Amniotic stem cell (primary cell): ENCODE results near the gene LRRC73.
"Not testable (repeated sequence)": the region's sequence is repeated elsewhere in the genome, so short reads cannot be mapped to it uniquely, and the experiment has no call there.

ENCODE experiments used
- DNase-seq: peaks from one replicate; lab custom pipeline; 2025; lab: John Stamatoyannopoulos, UW

Gene LRRC73

DNA sequence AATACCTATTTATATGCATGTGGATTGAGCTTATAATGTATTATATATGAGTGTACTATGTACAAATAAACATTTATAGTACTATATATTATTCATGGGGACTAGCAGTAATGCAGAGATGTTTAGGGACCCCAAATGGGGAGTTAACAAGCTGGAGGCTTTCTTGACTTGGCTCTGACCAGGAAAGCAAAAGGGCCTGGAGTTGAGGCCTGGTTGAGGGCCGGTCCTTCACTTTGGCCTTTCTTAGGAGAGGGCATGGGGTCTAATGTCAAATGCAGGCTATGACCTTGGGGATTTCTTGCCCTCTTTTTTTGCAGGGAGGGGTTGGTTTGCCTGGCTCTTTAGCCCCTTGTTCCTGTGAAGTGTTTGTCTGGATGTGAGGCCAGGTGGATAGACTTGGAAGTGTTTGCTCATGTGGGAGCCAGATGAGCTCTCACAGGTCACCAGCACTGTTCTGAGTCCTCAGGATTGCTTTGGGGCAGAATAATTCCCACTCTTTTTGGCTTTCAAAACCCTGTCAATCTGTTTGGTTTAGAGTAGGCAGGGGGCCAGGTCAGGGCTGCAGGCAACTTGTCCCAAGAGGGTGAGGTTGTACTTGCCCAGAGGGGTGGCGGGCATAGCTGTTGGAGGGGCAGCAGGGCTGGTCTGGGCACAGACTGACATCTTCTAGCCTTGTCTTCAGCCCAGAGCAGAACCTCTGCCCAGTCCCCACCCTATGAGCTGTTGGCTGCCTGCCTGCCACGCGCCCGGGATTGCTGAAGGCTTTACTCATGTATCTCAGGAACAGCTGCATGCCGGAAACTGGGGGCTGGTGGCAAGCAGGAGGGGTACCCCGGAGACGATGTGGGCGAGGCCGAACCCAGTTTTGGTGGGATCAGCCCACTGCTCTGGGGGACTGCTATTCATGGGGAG lies 18.1 kb downstream of the LRRC73 start:
- peak; percentile 51 for DNase-seq

GRCh38 chr6:43490523-43490939 lies 19.6 kb downstream of the LRRC73 start:
- DNase-seq, result no peak

GRCh38 chr6:43489277-43490072 lies 20.7 kb downstream of the LRRC73 start:
- DNase-seq, result no peak

DNA sequence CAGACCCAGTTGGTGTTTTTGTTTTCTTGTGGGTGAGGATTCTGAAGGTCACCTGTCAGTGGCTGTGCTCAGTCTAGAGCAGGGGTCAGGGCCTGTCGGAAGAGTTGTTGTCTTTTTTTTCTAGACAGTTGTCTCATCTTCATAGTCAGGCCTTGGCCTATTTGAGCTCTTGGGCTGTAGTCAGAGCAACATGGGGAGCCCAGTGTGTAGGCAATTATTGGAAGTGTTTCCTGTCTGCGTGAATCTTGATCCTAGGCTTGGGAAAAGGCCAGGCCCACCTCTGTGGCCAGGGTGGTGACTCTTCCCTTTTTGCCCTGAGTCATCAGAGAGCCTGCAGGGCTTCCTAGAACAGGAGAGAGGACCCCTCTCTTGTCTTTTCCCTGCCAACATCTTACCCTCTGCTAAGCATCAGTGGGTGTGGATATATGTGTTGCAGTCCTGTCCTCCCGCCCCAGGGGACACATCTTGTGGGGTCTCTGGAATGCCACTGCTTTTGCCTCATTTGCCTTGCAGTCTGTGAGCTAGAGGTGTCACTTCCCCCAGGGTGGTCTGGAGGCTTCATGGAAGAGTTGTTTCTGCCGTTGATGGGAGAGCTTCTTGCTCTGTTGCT lies 21.4 kb downstream of the LRRC73 start:
- no peak for DNase-seq

- no peak for DNase-seq
Observed at GRCh38 chr6:43481591-43482236, 28.4 kb downstream of the LRRC73 start.

- DNase-seq, result no peak
Observed at GRCh38 chr6:43481075-43481474, 29.1 kb downstream of the LRRC73 start.

DNA sequence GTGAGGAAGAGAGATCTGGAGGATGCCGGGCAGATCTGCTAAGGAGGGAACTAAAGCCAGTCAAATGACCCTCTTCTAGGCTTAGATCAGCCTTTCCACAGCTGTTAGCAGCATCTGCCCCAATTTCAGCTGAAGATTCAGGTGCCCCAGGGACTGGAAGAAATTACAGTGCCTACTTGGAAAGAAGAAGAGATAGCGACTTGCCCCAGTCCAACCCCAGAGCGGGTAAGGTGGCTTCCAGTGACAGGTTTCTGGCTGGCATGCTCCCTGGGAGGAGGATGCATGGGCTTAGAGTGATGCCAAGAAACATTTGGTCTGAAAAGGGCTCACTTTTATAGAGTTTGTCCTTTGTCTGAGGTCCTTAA lies 32.2 kb downstream of the LRRC73 start:
- DNase-seq, result no peak

- DNase-seq, result peak; percentile 79
Observed at GRCh38 chr6:43477235-43478007, 32.7 kb downstream of the LRRC73 start, which contains the start of gene TJAP1. TSS of gene TJAP1 (plus strand) at chr6:43477570. CDS start at chr6:43499002, 21,432 bp downstream.

GRCh38 chr6:43476746-43477145 lies 33.4 kb downstream of the LRRC73 start:
- DNase-seq, result no peak

DNA sequence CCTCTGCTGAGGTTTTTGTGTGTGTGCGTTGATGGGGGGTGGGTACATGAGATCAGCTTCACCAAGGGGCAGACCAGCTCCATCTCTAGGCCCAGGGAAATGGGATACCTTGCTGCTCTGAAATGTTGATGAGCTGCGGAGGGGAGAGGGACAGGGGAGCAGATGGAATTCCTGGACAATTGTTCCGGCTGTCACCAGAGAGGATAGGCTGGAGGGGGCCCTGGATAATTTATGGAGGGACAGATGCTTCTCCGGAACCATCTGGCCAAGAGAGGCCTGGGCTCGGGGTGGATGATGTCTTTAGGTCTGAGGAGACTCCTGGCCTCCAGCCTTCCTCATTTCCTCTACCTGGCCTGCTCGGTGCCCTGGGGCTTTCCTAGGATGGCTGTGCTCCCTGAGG lies 34.6 kb downstream of the LRRC73 start:
- DNase-seq, result no peak

DNA sequence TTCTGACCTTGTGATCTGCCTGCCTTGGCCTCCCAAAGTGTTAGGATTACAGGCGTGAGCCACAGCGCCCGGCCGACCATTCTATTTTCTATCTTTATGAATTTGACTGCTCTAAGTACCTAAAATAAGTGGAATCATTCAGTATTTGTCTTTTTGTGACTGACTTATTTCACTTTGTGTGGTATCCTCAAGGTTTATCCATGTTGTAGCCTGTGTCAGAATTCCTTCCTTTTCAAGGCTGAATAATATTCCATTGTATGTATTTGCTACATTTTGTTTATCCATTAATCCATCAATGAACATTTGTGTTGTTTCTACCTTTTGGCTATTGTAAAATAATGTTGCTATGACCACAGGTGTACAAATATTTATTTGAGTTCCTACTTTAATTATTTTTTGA lies 37.6 kb downstream of the LRRC73 start:
- no peak for DNase-seq

DNA sequence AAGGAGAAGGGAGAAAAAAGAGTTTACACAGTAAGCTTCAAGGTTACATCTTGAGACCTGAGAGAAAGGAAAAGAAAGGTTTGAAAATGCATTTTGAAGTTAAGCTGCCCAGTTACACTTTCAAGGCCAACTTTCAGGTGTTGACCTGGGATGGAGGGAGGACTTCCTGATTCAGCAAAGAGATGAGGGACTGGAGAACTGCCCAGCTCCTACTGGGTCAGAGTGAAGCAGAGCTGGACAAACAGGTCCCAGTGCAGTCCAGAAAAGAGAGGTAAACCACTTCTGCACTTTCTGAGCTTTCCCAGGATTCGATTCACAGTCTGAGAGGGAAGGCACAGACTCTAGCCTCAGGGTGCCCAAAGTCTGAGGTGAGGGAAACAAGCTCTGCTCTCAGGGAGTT lies 38.7 kb downstream of the LRRC73 start:
- no peak for DNase-seq

- no peak for DNase-seq
Observed at GRCh38 chr6:43469947-43470346, 40.2 kb downstream of the LRRC73 start.

DNA sequence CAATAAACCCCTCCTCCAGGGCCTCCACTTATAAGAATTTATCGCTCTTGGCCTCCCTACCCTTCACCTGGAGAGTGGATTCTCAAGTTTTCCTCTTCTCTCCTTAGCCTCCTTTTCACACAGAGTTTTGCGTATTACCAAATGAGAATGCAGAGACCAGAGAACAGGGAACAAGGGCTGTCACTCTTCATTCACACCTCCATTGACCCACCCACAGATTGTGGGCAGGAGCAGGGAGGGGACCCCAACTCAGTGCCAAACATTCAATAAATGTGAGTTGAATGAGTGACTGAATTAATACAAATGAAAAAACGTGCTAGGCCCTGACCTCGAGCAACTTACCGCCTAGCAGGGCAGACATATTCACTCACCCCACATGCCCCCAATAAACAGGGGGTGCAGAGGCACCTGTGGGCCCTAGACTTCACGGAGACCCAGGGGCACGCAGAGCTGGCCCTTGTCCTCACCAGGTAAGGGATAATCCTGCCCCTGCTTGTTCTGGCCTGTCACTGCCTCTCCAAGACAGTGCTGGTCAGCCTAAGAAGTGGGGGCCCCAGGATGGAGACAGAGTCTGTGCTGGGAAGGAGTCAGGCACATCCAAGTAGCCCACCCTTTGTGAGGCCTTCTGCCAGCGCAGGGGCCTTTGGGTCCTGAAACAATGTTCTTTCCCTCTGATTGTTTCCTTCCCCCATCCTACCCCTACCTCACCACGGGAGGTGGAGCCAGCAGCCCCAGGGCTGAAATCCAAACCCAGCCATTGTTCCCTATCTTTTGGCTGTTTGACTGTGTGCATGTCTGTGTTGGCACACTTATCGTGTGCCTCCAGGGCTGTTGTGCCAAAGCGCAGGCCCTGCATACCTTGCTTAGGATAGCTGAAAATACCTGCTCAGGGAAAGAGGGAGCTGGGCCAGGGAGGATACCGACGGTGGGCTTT lies 41.1 kb downstream of the LRRC73 start:
- DNase-seq, result no peak

DNA sequence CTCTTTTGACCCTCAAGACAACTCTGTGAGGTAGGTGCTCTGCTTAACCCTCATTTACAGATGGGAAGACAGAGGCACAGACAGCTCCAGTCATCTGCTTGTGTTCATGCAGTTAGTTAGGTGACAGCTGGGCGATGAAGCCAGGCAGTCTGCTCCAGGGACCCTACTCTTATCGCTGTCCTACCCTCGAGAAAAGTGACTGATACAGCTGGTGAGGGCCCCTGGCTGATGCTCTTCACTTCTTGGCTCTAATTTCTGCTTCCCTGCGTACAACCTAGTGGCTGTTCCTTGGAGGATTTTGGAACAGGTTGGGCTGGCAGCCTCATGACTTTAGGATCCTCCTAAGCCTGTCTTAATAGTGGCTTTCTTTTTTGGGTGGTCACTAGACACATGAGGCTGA lies 41.9 kb downstream of the LRRC73 start:
- DNase-seq, result no peak

- no peak for DNase-seq
Observed at GRCh38 chr6:43467752-43468151, 42.4 kb downstream of the LRRC73 start.

- DNase-seq, result not testable (repeated sequence)
Observed at GRCh38 chr6:43467265-43467664, 42.9 kb downstream of the LRRC73 start.

- no peak for DNase-seq
Observed at GRCh38 chr6:43465948-43466347, 44.2 kb downstream of the LRRC73 start.

GRCh38 chr6:43464337-43464736 lies 45.8 kb downstream of the LRRC73 start:
- DNase-seq, result no peak

- no peak for DNase-seq
Observed at GRCh38 chr6:43461936-43462335, 48.2 kb downstream of the LRRC73 start.
